Fibroblast of the aortic adventitia (primary cell): ENCODE results near the gene PSMG3. TPM values are rescaled to one million over a fixed set of nuclear protein-coding genes. Genes with fewer than 3 reads are reported as not detected.

Experiments used
- DNase-seq: peaks from one replicate; pipeline ENCODE4 v3.0.0-alpha.2; 2010; ENCODE audit warnings: low read depth
- H3K4me3 ChIP-seq: 2 replicates; pipeline ENCODE4 v1.5.1; 2011; ENCODE audit warnings: low read depth, mild to moderate bottlenecking, control low read depth, low read length, moderate library complexity
- CTCF ChIP-seq: IDR thresholded peaks from 2 replicates; pipeline ENCODE4 v1.5.1; 2011; ENCODE audit warnings: mild to moderate bottlenecking, low read length, control low read depth, inconsistent platforms; ENCODE audit not compliant: insufficient read depth
- total RNA-seq: library from RNA; depleted of rRNA; stranded (reverse); fragments of >200 nt; gene quantifications from 2 replicates; pipeline ENCODE4 v1.2.3, GENCODE V29; 2012; ENCODE audit warnings: low replicate concordance

Gene PSMG3
- total RNA-seq, 1 donor = 20.5 TPM

- TF ChIP-seq CTCF = no peak
- H3K4me3 ChIP-seq = no peak overlapping the region
- no peak for DNase-seq
Observed at GRCh38 chr7:1541431-1542162, 28.2 kb downstream of the PSMG3 start.

GRCh38 chr7:1540776-1541271 is 29.0 kb downstream of the PSMG3 start:
- H3K4me3 ChIP-seq = no peak overlapping the region
- DNase-seq = no peak
- no peak for TF ChIP-seq CTCF

GRCh38 chr7:1539882-1540775 is 29.7 kb downstream of the PSMG3 start:
- no peak for DNase-seq
- no peak for TF ChIP-seq CTCF
- no peak overlapping the region for H3K4me3 ChIP-seq

DNA sequence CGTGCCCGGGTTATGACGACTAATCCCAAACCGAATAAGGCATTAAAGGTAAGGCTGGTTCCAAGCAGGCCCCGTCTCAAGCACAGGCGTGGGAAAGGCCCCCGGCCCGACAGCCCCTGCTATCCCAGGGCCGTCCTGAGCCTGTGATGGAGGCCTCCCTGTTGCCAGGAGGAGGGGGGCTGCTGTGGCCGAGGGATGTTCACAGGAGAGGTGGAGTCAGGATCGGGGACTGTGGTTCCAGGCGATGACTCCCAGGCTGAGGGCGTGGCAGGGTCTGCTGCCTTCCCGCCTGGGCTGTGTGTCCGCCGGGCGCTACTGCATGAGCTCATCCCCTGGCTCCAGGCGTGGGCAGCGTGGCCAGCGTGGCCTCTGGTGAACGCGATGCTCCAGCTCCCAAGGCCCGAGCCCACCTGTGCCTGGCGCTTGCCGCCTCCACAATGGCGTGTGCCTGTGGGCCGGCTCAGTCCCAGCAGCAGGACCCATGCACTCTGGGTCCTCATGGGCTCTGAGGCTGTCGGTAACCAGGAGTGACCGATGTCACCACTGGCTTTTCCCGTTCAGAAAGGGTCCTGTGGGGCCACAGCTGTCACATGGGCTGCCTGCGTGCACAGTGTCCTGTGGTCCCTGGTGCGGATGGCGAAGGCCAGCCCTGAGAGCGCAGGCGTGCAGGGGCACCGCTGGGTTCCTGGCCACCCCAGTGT is 30.5 kb downstream of the PSMG3 start:
- TF ChIP-seq CTCF = no peak
- H3K4me3 ChIP-seq = peak overlapping the region; percentile 64
- DNase-seq = peak; percentile 40

- no peak for DNase-seq
- TF ChIP-seq CTCF = no peak
- peak overlapping the region; percentile 64 for H3K4me3 ChIP-seq
Observed at GRCh38 chr7:1538544-1539180, 31.2 kb downstream of the PSMG3 start.
